ENCODE results near the gene DYRK1A.

DYRK1A gene

GRCh38 chr21:37552496-37553029, 186.0 kb downstream of the DYRK1A start:
- TF ChIP-seq CTCF (conservative IDR thresholded peaks at IDR 0.05; ENCODE audit: low read length), result no peak
- no peak overlapping the region for H3K4me3 ChIP-seq (ENCODE audit: low read length)
- DNase-seq (ENCODE audit: low read depth), result no peak

- no peak for DNase-seq (ENCODE audit: low read depth)
- no peak for TF ChIP-seq CTCF (conservative IDR thresholded peaks at IDR 0.05; ENCODE audit: low read length)
- H3K4me3 ChIP-seq (ENCODE audit: low read length), result no peak overlapping the region
Observed at GRCh38 chr21:37553078-37553481, 186.5 kb downstream of the DYRK1A start.

- H3K4me3 ChIP-seq (ENCODE audit: low read length), result no peak overlapping the region
- no peak for DNase-seq (ENCODE audit: low read depth)
- no peak for TF ChIP-seq CTCF (conservative IDR thresholded peaks at IDR 0.05; ENCODE audit: low read length)
Observed at GRCh38 chr21:37554661-37555379, 188.2 kb downstream of the DYRK1A start.

GRCh38 chr21:37555672-37556261, 189.2 kb downstream of the DYRK1A start:
- H3K4me3 ChIP-seq (ENCODE audit: low read length), result no peak overlapping the region
- no peak for DNase-seq (ENCODE audit: low read depth)
- no peak for TF ChIP-seq CTCF (conservative IDR thresholded peaks at IDR 0.05; ENCODE audit: low read length)

GRCh38 chr21:37557261-37557950, 190.8 kb downstream of the DYRK1A start:
- no peak overlapping the region for H3K4me3 ChIP-seq (ENCODE audit: low read length)
- no peak for TF ChIP-seq CTCF (conservative IDR thresholded peaks at IDR 0.05; ENCODE audit: low read length)
- no peak for DNase-seq (ENCODE audit: low read depth)

- TF ChIP-seq CTCF (conservative IDR thresholded peaks at IDR 0.05; ENCODE audit: low read length), result no peak
- DNase-seq (ENCODE audit: low read depth), result no peak
- H3K4me3 ChIP-seq (ENCODE audit: low read length), result no peak overlapping the region
Observed at GRCh38 chr21:37558676-37559211, 192.2 kb downstream of the DYRK1A start.
